ENCODE results near the gene EYS. TPM values are rescaled to one million over a fixed set of nuclear protein-coding genes. Genes with fewer than 3 reads are reported as not detected.

EYS gene
- total RNA-seq, 1 donor from 2014 or later = 0.08 TPM

GRCh38 chr6:64750910-64751309 lies 956.1 kb downstream of the EYS start:
- Histone ChIP-seq H3K4me1 (no peaks in the 10 kb centered on the region), H3K4me3 (no peak overlapping the region), H3K9me3 (replicated peaks) (no peaks in the 10 kb centered on the region), H3K27me3 (ENCODE audit: low read depth) (no peaks in the 10 kb centered on the region), H3K36me3 (no peaks in the 10 kb centered on the region), H3K27ac (replicated peaks) (no peak overlapping the region)
- DNase-seq = no peak
- no peak for TF ChIP-seq CTCF (IDR thresholded peaks at IDR 0.05; ENCODE audit: borderline replicate concordance)
- intact Hi-C loops (cut with micrococcal nuclease) = no loop called here

GRCh38 chr6:64737418-64737817 lies 969.6 kb downstream of the EYS start:
- TF ChIP-seq CTCF (IDR thresholded peaks at IDR 0.05; ENCODE audit: borderline replicate concordance) = no peak
- no peak for DNase-seq
- no peaks in the 10 kb centered on the region for H3K27me3 ChIP-seq (ENCODE audit: low read depth)
- no peaks in the 10 kb centered on the region for H3K36me3 ChIP-seq
- intact Hi-C loops (cut with micrococcal nuclease) = no loop called here
- no peak overlapping the region for H3K27ac ChIP-seq (replicated peaks)
- peaks cover 7% of the 10 kb centered on the region for H3K9me3 ChIP-seq (replicated peaks)
- H3K4me3 ChIP-seq = no peak overlapping the region
- H3K4me1 ChIP-seq = no peaks in the 10 kb centered on the region

- no peaks in the 10 kb centered on the region for H3K4me1 ChIP-seq
- no peak for TF ChIP-seq CTCF (IDR thresholded peaks at IDR 0.05; ENCODE audit: borderline replicate concordance)
- no peak overlapping the region for H3K4me3 ChIP-seq
- H3K9me3 ChIP-seq (replicated peaks) = peaks cover 16% of the 10 kb centered on the region
- no peak for DNase-seq
- no peaks in the 10 kb centered on the region for H3K36me3 ChIP-seq
- intact Hi-C loops (cut with micrococcal nuclease) = no loop called here
- no peak overlapping the region for H3K27ac ChIP-seq (replicated peaks)
- H3K27me3 ChIP-seq (ENCODE audit: low read depth) = no peaks in the 10 kb centered on the region
Measured at GRCh38 chr6:64736421-64736950, 970.5 kb downstream of the EYS start.

GRCh38 chr6:64733433-64733832 lies 973.6 kb downstream of the EYS start:
- Histone ChIP-seq H3K4me1 (no peaks in the 10 kb centered on the region), H3K4me3 (no peak overlapping the region), H3K36me3 (no peaks in the 10 kb centered on the region), H3K27ac (replicated peaks) (no peak overlapping the region), H3K9me3 (replicated peaks) (peaks cover 22% of the 10 kb centered on the region), H3K27me3 (ENCODE audit: low read depth) (no peaks in the 10 kb centered on the region)
- intact Hi-C loops (cut with micrococcal nuclease) = no loop called here
- no peak for DNase-seq
- no peak for TF ChIP-seq CTCF (IDR thresholded peaks at IDR 0.05; ENCODE audit: borderline replicate concordance)

- no peak for DNase-seq
- Histone ChIP-seq H3K9me3 (replicated peaks) (peaks cover 22% of the 10 kb centered on the region), H3K27me3 (ENCODE audit: low read depth) (no peaks in the 10 kb centered on the region), H3K36me3 (no peaks in the 10 kb centered on the region), H3K4me1 (no peaks in the 10 kb centered on the region), H3K4me3 (no peak overlapping the region), H3K27ac (replicated peaks) (no peak overlapping the region)
- intact Hi-C loops (cut with micrococcal nuclease) = no loop called here
- no peak for TF ChIP-seq CTCF (IDR thresholded peaks at IDR 0.05; ENCODE audit: borderline replicate concordance)
Measured at GRCh38 chr6:64732888-64733287, 974.1 kb downstream of the EYS start.

Measured in left ventricle myocardium inferior (tissue), 1 donor.